Neural crest cell (in vitro differentiated cells): ENCODE data around the gene DPH3. TPM values are rescaled to one million over a fixed set of nuclear protein-coding genes. Genes with fewer than 3 reads are reported as not detected.

ENCODE experiments used
- DNase-seq: peaks from one replicate; pipeline ENCODE4 v3.0.0; 2021; ENCODE audit warnings: low read depth, mixed read lengths, low spot score
- H3K27ac Mint-ChIP-seq: one replicate; pipeline ENCODE4 v1.8.0; 2021; ENCODE audit warnings: mild to moderate bottlenecking, mixed read lengths; ENCODE audit not compliant: unreplicated experiment
- H3K27me3 Mint-ChIP-seq: 2 replicates; pipeline ENCODE4 v1.8.0; 2021; ENCODE audit warnings: low read depth, mild to moderate bottlenecking, mixed read lengths
- H3K36me3 Mint-ChIP-seq: 2 replicates; pipeline ENCODE4 v1.8.0; 2021; ENCODE audit warnings: low read depth, mild to moderate bottlenecking, mixed read lengths
- H3K4me1 Mint-ChIP-seq: 2 replicates; pipeline ENCODE4 v1.8.0; 2021; ENCODE audit warnings: mixed read lengths
- H3K4me3 Mint-ChIP-seq: one replicate; pipeline ENCODE4 v1.8.0; 2021; ENCODE audit warnings: mild to moderate bottlenecking, mixed read lengths
- H3K9me3 Mint-ChIP-seq: 2 replicates; pipeline ENCODE4 v1.8.0; 2021; ENCODE audit warnings: mixed read lengths
- total RNA-seq: library from RNA; stranded (reverse); gene quantifications from 2 replicates; pipeline ENCODE4 v1.2.1, GENCODE V29; 2021
- TF ChIP-seq, protein P1 (sequence below): fragments of 200-600 bp; sonication (generic); conservative IDR thresholded peaks from 2 replicates; pipeline ENCODE4 v1.5.0; 2021; ENCODE audit warnings: antibody characterized with exemption, mild to moderate bottlenecking

DPH3 gene
- total RNA-seq, 1 donor from 2014 or later = 31.9 TPM

DNA sequence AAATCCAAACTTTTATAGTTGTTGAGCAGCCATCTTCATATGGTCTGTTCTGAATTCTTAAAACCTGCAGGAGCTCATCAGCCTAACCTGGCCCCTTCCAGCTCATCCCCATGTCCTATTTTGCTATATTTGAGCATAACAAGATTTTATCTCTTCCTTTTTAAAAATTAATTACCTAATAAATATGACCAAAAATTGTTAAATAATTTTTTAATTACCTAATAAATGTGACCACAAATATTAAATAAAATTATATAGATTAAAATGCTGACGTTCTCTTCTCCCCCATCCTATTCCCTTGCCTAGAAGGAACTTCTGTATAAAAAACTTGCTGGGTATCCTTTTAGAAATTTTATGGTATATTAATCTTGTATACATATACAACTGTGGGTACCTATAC lies 44.0 kb upstream of the DPH3 start:
- no peak overlapping the region for H3K27ac Mint-ChIP-seq
- no peaks in the 10 kb centered on the region for H3K27me3 Mint-ChIP-seq
- no peaks in the 10 kb centered on the region for H3K4me1 Mint-ChIP-seq
- H3K36me3 Mint-ChIP-seq = peaks cover 14% of the 10 kb centered on the region
- DNase-seq = no peak
- TF ChIP-seq, protein P1, sequence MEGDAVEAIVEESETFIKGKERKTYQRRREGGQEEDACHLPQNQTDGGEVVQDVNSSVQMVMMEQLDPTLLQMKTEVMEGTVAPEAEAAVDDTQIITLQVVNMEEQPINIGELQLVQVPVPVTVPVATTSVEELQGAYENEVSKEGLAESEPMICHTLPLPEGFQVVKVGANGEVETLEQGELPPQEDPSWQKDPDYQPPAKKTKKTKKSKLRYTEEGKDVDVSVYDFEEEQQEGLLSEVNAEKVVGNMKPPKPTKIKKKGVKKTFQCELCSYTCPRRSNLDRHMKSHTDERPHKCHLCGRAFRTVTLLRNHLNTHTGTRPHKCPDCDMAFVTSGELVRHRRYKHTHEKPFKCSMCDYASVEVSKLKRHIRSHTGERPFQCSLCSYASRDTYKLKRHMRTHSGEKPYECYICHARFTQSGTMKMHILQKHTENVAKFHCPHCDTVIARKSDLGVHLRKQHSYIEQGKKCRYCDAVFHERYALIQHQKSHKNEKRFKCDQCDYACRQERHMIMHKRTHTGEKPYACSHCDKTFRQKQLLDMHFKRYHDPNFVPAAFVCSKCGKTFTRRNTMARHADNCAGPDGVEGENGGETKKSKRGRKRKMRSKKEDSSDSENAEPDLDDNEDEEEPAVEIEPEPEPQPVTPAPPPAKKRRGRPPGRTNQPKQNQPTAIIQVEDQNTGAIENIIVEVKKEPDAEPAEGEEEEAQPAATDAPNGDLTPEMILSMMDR = no peak
- no peak overlapping the region for H3K4me3 Mint-ChIP-seq
- no peaks in the 10 kb centered on the region for H3K9me3 Mint-ChIP-seq

DNA sequence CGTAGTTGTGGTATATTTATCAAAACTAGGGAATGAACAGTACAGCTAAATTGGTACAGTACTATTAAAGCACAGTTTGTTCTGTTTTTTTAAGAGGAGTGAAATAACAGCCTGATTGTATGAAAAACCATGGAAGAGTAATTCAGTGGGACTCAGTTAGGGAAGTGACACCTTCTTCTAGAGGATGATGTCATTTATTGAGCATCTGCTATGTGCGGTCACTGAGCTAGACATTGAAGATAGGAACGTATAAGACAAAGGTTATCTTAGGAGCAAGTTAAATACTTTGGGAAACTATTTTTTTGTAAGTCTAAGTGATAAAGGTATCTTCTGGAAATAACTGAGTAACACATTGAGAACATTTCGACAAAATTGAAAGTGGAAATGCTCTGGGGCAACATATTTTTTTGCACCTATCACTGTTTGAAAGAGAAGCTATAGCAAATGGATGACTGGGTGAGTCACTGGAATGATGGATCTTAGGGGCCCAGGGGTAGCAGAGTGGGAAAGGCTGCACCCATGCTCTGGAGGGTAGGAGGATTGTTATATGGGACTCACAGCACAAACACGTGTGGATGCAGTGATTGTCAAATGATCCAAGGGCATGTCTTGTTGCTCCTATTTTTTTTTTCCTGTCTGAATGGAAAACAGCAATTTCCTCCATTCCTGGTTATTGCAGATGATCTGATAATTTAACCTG lies 43.2 kb upstream of the DPH3 start:
- peak overlapping the region; percentile 88 for H3K27ac Mint-ChIP-seq
- DNase-seq = no peak
- TF ChIP-seq, protein P1 = no peak
- no peaks in the 10 kb centered on the region for H3K27me3 Mint-ChIP-seq
- H3K4me1 Mint-ChIP-seq = no peaks in the 10 kb centered on the region
- H3K9me3 Mint-ChIP-seq = no peaks in the 10 kb centered on the region
- no peak overlapping the region for H3K4me3 Mint-ChIP-seq
- H3K36me3 Mint-ChIP-seq = peaks cover 18% of the 10 kb centered on the region

DNA sequence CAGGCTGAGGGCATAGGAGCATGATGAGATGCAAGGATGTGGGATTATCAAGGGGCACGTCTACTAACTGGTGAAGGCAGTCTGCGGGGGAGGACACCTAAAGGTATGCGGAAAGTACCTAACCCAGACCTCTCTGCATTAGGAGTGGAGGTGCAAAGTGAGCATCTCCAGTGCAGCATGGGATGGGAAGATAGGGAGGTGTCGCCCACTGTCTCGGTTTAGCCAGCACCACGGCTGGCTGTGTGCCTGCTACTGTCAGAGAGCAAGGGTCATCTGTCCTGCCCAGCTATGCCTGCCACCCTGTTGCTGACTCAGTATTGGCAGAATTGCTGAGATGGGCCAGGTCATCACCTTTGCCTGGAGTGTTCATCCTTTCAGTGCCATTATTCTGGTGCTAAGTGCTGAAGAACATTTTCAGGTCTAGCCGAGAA lies 40.4 kb upstream of the DPH3 start:
- Mint-ChIP-seq H3K27ac (peak overlapping the region; percentile 58), H3K4me3 (no peak overlapping the region), H3K4me1 (peaks cover 16% of the 10 kb centered on the region), H3K9me3 (no peaks in the 10 kb centered on the region), H3K36me3 (peaks cover 23% of the 10 kb centered on the region), H3K27me3 (no peaks in the 10 kb centered on the region)
- DNase-seq = no peak
- TF ChIP-seq, protein P1 = no peak

DNA sequence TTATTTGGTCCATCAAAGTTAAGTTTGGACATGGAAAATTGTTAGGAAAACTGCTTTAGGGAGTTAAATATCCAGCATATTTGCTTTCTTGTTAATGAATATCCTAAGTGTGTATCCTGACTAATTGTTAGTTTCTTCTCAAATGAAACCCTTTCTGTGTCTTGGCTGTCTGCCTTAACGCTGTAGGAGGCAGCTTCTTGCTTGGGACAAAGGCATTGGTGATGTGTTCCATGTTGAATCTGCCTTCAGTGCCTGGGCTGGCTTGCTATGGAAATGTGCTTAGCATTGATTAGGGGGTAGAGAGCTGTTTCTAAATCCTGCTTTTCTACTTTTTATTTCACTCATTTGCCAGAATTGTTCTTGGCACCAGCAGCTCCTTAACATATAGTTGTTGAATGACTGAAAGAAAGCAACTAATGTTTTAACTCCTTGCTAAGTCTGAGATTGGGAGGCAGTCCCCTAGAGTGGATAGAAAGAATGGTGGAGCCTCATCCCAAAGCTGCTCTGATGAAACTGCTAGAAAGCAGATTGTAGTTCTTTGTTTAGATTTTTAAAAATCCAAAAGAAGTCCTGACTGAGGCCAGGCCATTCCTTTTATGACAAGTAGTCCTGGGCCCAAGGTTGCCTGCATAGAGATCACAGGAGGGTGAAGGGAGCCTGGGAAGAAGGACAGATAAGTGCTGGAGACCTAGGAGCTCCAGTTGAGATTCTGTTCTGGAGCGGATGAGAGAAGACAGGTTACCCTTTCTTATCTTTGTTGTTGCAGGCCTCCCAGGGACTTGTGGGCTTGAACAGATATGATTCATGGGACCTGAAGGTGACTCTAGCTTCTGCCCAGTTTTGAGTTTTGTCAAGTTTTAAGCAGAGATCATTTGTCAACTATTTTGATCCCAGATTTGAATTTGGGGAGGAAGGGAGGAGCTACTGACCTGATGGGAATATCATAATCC lies 39.6 kb upstream of the DPH3 start:
- Mint-ChIP-seq H3K4me3 (no peak overlapping the region), H3K4me1 (peaks cover 16% of the 10 kb centered on the region), H3K36me3 (peaks cover 23% of the 10 kb centered on the region), H3K27ac (peak overlapping the region; percentile 58), H3K9me3 (no peaks in the 10 kb centered on the region), H3K27me3 (no peaks in the 10 kb centered on the region)
- TF ChIP-seq, protein P1 = no peak
- DNase-seq = no peak

DNA sequence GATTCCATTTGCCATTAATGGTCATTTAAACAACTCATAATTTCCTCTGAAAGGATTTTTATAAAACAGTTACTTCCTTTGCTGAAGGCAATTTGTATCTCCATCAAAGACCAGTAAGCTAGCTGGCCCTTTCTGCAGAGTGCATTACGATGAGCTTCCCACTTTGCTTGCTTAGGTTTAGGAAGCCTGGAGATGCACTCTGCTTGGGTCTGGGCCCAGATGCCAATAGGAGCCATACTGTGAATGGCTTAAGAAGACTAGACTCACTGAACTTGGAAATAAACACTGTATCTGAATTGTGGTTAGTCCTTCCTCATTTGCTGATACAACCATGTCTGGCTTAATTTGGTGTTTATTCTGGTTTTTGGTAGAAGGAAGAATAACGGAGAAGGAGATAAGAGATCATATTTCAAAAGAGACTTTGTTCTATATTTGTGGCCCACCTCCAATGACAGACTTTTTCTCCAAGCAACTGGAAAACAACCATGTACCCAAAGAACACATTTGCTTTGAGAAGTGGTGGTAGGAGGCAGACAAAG lies 38.4 kb upstream of the DPH3 start:
- TF ChIP-seq, protein P1 = no peak

More for the DNA sequence above, 38.4 kb upstream of the DPH3 start:
- Mint-ChIP-seq H3K4me3 (no peak overlapping the region), H3K27ac (no peak overlapping the region), H3K4me1 (peaks cover 16% of the 10 kb centered on the region), H3K27me3 (no peaks in the 10 kb centered on the region), H3K9me3 (no peaks in the 10 kb centered on the region), H3K36me3 (peaks cover 32% of the 10 kb centered on the region)
- DNase-seq = no peak
